Small intestine (tissue), 7 donors: ENCODE results near the gene OR2B6. TPM values are rescaled to one million over a fixed set of nuclear protein-coding genes. Genes with fewer than 3 reads are reported as not detected.
"Not testable (repeated sequence)": the region's sequence is repeated elsewhere in the genome, so short reads cannot be mapped to it uniquely, and the experiment has no call there.

Experiments used
- DNase-seq, 2 donors: peaks; one replicate each; pipeline versions ENCODE4 v3.0.0 to v3.0.0-alpha.2; 2013
- FAIRE-seq: peaks from 2 replicates; lab custom pipeline; 2012; peaks lifted over from hg19 to GRCh38; lab: Jason Lieb, UNC
- H3K27ac ChIP-seq, 3 donors: one replicate each; pipeline ENCODE4 v1.5.1; 2013; ENCODE audit warnings: low read length in 2 of 3, mild to moderate bottlenecking in 2 of 3, control low read depth in 1 of 3, inconsistent platforms in 1 of 3, low read depth in 1 of 3, moderate library complexity in 1 of 3
- H3K27me3 ChIP-seq, 3 donors: one replicate each; pipeline ENCODE4 v1.6.1; 2013; ENCODE audit warnings: low read length in 3 of 3, inconsistent platforms in 1 of 3; ENCODE audit not compliant: control insufficient read depth in 3 of 3, insufficient read depth in 3 of 3
- H3K36me3 ChIP-seq, 3 donors: one replicate each; pipeline ENCODE4 v1.6.1; 2013; ENCODE audit warnings: low read length in 3 of 3, inconsistent platforms in 1 of 3, low read depth in 1 of 3, mild to moderate bottlenecking in 1 of 3, moderate library complexity in 1 of 3; ENCODE audit not compliant: control insufficient read depth in 3 of 3, insufficient read depth in 2 of 3
- H3K4me1 ChIP-seq, 3 donors: one replicate each; pipeline ENCODE4 v1.6.1; 2013; ENCODE audit warnings: low read length in 2 of 3, inconsistent platforms in 1 of 3, low read depth in 1 of 3, mild to moderate bottlenecking in 1 of 3, moderate library complexity in 1 of 3; ENCODE audit not compliant: control insufficient read depth in 3 of 3, insufficient read depth in 2 of 3
- H3K4me3 ChIP-seq, 3 donors: one replicate each; pipeline ENCODE4 v1.5.1; 2013; ENCODE audit warnings: low read length in 3 of 3, control low read depth in 1 of 3, inconsistent platforms in 1 of 3, low read depth in 1 of 3, mild to moderate bottlenecking in 1 of 3, moderate library complexity in 1 of 3
- H3K9me3 ChIP-seq, 2 donors: one replicate each; pipeline ENCODE4 v1.6.1; 2013; ENCODE audit warnings: low read depth in 1 of 2, low read length in 1 of 2; ENCODE audit not compliant: control insufficient read depth in 2 of 2, insufficient read depth in 1 of 2
- WGBS, 3 donors: extraction: QIAGEN DNeasy Blood & Tissue Kit; methylation state at CpG; one replicate each; pipeline ENCODE4 v1.1.7; 2013; 5-methylcytosine and 5-hydroxymethylcytosine counted together
- polyA plus RNA-seq, 4 donors: library from polyadenylated mRNA; stranded (reverse) in 3 of 4; unstranded in 1 of 4; fragments of 200-250 nt in 3 of 4; fragments of 120-200 nt in 1 of 4; gene quantifications; one replicate each; pipeline versions ENCODE4 v1.2.1 to v1.2.3, GENCODE V29; 2013
- donor health status: healthy with polysubstance abuse.
- donor health status: control.
- donor health status: control.
- donor health status: Bipolar disorder and iron deficiency.
- donor health status: healthy.

The OR2B6 gene
- polyA plus RNA-seq, 4 donors, result 0.12 TPM; not detected in 3

DNA sequence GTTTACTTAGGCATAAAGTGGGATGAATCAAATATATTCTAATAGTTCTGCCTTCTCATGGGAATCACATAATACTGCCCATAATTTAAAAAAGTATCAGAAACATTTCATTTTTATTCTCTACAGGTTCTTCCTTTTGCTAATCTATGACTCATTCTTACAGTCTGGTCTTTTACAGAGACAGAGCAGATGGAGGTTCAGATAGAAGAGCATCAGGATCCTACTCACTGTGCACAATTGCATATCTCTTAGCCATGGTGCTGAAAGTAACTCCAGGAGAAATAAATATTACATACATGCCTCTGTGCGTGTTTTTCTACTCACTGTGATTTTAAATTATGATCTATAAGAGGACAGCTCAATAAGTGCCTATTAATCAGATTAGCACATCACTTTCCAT lies 16.3 kb upstream of the OR2B6 start:
- no peaks in the 10 kb centered on the region for H3K36me3 ChIP-seq
- H3K27me3 ChIP-seq, result peaks cover 0 to 2% (median 0%) of the 10 kb centered on the region in 3 donors
- H3K9me3 ChIP-seq, result no peaks in the 10 kb centered on the region
- DNase-seq, result no peak
- H3K4me1 ChIP-seq, result no peaks in the 10 kb centered on the region
- 67 to 88% (median 79%) methylated on average over 1 of the region's 1 CpG for WGBS, 3 donors
- H3K4me3 ChIP-seq, result no peak overlapping the region
- FAIRE-seq, result no peak
- H3K27ac ChIP-seq, result no peak overlapping the region

DNA sequence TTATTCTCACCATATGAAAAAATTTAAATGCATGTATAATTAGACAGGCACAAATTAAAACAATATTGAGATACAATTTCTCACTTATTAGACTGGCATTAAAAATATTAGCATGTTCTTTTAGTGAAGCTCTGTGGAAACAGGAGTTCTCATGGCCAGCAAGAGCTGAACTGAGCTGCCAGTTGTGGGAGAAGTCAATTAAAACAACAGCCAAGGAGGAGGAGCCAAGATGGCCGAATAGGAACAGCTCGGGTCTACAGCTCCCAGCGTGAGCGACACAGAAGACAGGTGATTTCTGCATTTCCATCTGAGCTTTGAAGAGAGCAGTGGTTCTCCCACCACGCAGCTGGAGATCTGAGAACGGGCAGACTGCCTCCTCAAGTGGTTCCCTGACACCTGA lies 14.0 kb upstream of the OR2B6 start:
- not testable (repeated sequence) for H3K4me3 ChIP-seq, H3K27ac ChIP-seq, H3K36me3 ChIP-seq, DNase-seq, H3K9me3 ChIP-seq, H3K4me1 ChIP-seq, FAIRE-seq, H3K27me3 ChIP-seq
- 25 to 36% (median 29%) methylated on average over 6 of the region's 6 CpGs for WGBS, 3 donors

DNA sequence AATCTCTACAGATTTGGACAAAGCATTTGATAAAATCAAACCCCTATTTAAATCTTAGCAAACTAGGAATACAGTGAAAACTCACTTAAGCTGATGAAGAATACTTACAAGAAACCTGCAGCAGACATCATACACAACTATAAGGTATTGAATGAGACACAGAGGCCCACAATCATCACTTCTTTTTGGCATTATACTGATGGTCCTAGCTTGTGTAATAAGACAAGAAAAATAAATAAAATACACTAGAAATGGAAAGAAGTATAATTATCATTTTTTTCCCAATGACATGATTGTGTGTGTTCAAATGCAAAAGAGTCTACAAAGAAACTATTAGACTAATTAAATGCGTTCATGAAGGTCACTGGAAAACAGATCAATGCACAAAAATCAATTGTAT lies 8.8 kb upstream of the OR2B6 start:
- WGBS, 3 donors, result 65 to 77% (median 66%) methylated on average over 1 of the region's 1 CpG
- no peak for FAIRE-seq
- Histone ChIP-seq H3K36me3 (no peaks in the 10 kb centered on the region), H3K27me3 (peaks cover 0 to 2% (median 0%) of the 10 kb centered on the region in 3 donors), H3K4me3 (no peak overlapping the region), H3K27ac (no peak overlapping the region), H3K4me1 (no peaks in the 10 kb centered on the region), H3K9me3 (no peaks in the 10 kb centered on the region)
- no peak for DNase-seq

DNA sequence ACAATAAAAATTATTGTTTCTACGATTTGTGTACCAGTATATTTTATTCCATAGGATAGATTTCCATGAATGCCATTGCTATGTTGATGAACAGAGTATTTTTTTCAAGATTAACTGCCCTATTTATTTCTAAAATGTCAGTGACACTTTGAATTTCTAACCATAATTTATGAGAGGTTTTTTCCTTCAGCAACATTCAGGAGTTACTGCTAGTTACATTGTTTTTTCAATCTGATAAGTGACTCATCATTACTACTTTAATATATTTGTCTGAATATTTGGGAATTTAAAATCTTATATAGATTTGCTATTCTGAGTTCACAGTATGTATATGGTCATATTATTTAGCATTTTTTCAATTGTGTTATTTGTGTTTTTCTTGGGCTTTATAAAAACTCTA lies 6.0 kb upstream of the OR2B6 start:
- H3K9me3 ChIP-seq, result no peaks in the 10 kb centered on the region
- FAIRE-seq (no peak), DNase-seq (no peak)
- H3K27me3 ChIP-seq, result peaks cover 0 to 3% (median 2%) of the 10 kb centered on the region in 3 donors
- no peaks in the 10 kb centered on the region for H3K4me1 ChIP-seq
- H3K36me3 ChIP-seq, result no peaks in the 10 kb centered on the region
- WGBS, 3 donors, result 41 to 67% (median 61%) methylated on average over 1 of the region's 1 CpG
- H3K4me3 ChIP-seq, result no peak overlapping the region
- no peak overlapping the region for H3K27ac ChIP-seq

DNA sequence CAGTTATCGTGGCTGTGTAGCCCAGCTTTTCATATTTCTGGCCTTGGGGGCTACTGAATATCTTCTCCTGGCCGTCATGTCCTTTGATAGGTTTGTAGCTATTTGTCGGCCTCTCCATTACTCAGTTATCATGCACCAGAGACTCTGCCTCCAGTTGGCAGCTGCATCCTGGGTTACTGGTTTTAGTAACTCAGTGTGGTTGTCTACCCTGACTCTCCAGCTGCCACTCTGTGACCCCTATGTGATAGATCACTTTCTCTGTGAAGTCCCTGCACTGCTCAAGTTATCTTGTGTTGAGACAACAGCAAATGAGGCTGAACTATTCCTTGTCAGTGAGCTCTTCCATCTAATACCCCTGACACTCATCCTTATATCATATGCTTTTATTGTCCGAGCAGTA lies 475 bp downstream of the OR2B6 start:
- no peak for DNase-seq
- H3K27me3 ChIP-seq, result peaks cover 0 to 5% (median 3%) of the 10 kb centered on the region in 3 donors
- H3K9me3 ChIP-seq, result no peaks in the 10 kb centered on the region
- 80 to 83% (median 81%) methylated on average over 4 of the region's 4 CpGs for WGBS, 3 donors
- H3K36me3 ChIP-seq, result no peaks in the 10 kb centered on the region
- no peaks in the 10 kb centered on the region for H3K4me1 ChIP-seq
- no peak overlapping the region for H3K27ac ChIP-seq
- no peak for FAIRE-seq
- H3K4me3 ChIP-seq, result no peak overlapping the region

DNA sequence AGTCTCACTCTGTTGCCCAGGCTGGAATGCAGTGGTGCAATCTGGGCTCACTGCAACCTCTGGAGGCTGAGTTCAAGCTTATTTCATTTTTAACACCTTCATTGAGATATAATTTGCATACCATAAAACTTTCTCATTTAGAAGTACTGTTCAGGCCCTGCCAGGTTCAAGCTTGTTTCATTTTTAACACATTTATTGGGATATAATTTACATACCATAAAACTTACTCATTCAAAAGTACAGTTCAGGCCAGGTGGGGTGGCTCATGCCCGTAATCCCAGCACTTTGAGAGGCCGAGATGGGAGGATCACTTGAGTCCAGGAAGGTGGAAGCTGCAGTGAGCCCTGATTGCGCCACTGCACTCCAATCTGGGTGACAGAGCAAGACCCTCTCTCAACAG lies 5.5 kb downstream of the OR2B6 start:
- 43 to 66% (median 54%) methylated on average over 3 of the region's 3 CpGs for WGBS, 3 donors
- DNase-seq (no peak), FAIRE-seq (no peak)
- H3K27ac ChIP-seq, result no peak overlapping the region
- no peaks in the 10 kb centered on the region for H3K4me1 ChIP-seq
- H3K36me3 ChIP-seq, result no peaks in the 10 kb centered on the region
- peaks cover 0 to 6% (median 0%) of the 10 kb centered on the region in 3 donors for H3K27me3 ChIP-seq
- no peaks in the 10 kb centered on the region for H3K9me3 ChIP-seq
- H3K4me3 ChIP-seq, result no peak overlapping the region

DNA sequence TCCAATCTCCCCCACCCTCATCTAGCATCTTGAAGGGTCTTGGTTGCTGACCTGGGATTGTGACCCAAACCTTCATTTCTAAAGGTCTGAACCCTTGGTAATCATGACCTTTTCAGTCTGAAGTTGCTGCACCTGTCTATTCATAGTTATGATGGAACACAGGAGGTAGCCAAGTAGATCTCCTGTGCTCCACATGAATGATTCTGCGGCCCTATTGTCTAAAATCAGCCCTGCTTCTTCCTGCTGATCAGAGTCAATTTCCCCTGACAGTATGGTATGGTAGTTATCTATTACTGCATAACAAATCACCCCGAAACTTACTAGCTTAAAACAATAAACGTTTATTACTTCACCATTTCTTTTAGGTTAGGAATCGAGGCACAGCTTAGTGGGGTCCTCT lies 9.0 kb downstream of the OR2B6 start:
- H3K36me3 ChIP-seq, result no peaks in the 10 kb centered on the region
- H3K27ac ChIP-seq, result no peak overlapping the region
- H3K27me3 ChIP-seq, result peaks cover 0 to 4% (median 0%) of the 10 kb centered on the region in 3 donors
- WGBS, 3 donors, result 79 to 88% (median 86%) methylated on average over 4 of the region's 4 CpGs
- no peaks in the 10 kb centered on the region for H3K9me3 ChIP-seq
- H3K4me1 ChIP-seq, result no peaks in the 10 kb centered on the region
- no peak overlapping the region for H3K4me3 ChIP-seq
- DNase-seq (no peak), FAIRE-seq (no peak)

DNA sequence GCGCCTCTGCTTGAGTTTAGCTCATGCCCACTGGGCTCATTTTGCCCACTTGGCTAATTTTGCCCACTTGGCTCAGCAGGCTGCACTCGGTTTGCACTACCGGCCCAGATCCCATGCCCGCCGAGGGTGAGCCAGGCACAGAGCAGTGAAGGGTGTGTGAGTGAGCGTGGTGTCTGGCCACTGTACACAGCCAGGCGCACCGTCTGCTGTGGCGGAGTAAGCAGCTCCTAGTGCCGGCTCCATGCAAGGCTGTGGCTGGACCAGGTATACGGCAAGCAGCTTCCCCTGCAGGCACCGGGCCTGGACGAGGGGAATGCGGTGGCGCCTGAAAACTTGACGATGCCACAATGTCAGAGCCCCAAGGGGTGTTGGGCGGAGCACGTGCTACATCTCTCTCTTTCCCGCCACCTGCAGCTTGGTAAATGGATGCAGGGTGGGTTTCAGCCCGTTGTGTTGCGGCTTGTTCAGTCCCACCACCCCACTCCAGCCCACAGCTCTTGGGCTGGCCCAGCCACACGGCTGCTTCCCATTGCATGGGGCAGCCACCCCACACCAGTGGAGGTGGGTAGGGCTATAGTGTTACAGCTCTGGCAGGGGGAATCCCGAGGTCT lies 9.9 kb downstream of the OR2B6 start:
- no peak for FAIRE-seq

DNA sequence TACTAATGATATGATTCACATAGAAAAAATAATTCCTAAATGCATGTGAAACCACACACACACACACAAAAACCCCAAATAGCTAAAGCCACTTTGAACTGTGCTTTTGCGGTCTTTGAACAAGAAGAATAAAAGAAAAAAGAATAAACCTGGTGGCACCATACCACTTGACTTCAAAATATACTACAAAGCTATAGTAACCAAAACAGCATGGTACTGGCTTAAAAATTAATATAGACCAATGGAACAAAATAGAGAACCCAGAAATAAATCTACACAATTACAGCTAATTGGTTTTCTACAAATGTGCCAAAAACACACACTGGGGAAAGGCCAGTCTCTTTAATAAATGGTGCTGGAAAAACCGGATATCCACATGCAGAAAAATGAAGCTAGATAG lies 13.4 kb downstream of the OR2B6 start:
- Histone ChIP-seq H3K27me3 (peaks cover 0 to 4% (median 0%) of the 10 kb centered on the region in 3 donors), H3K36me3 (no peaks in the 10 kb centered on the region), H3K4me3 (no peak overlapping the region), H3K4me1 (no peaks in the 10 kb centered on the region), H3K27ac (no peak overlapping the region), H3K9me3 (no peaks in the 10 kb centered on the region)
- FAIRE-seq, result no peak
- DNase-seq, result no peak
- WGBS, 3 donors, result 83 to 94% (median 89%) methylated on average over 2 of the region's 2 CpGs

More for the DNA sequence above, 9.9 kb downstream of the OR2B6 start:
- Histone ChIP-seq H3K36me3 (no peaks in the 10 kb centered on the region), H3K27ac (no peak overlapping the region), H3K27me3 (peaks cover 0 to 4% (median 0%) of the 10 kb centered on the region in 3 donors), H3K4me3 (no peak overlapping the region), H3K9me3 (no peaks in the 10 kb centered on the region), H3K4me1 (no peaks in the 10 kb centered on the region)
- WGBS, 3 donors, result 91 to 95% (median 93%) methylated on average over 23 of the region's 23 CpGs
- no peak for DNase-seq
